CD4-positive, alpha-beta T cell treated with Interleukin-6 for 4 hours (primary cell): ENCODE measurements around the gene DAG1.

ENCODE experiments used
- DNase-seq: peaks from one replicate; pipeline ENCODE4 v3.0.0-alpha.2; 2020; ENCODE audit warnings: mixed read lengths

The DAG1 gene

GRCh38 chr3:49469936-49470713, at the start of gene DAG1:
TSS of gene DAG1 (plus strand) at chr3:49470267. CDS start at chr3:49510535, 40,268 bp downstream.
- peak; percentile 96 for DNase-seq

GRCh38 chr3:49421890-49422378, 48.1 kb upstream of the DAG1 start:
- DNase-seq: peak; percentile 19

- no peak for DNase-seq
Observed at GRCh38 chr3:49422379-49423248, 47.5 kb upstream of the DAG1 start, which contains the start of gene AMT. TSS of gene AMT (minus strand) at chr3:49422473. CDS start at chr3:49422450, 23 bp downstream.

- DNase-seq: no peak
Observed at GRCh38 chr3:49424816-49425215, 45.3 kb upstream of the DAG1 start.

GRCh38 chr3:49427586-49427985, 42.5 kb upstream of the DAG1 start:
- no peak for DNase-seq

GRCh38 chr3:49428752-49429080, 41.4 kb upstream of the DAG1 start:
- DNase-seq: peak; percentile 21

- DNase-seq: no peak
Observed at GRCh38 chr3:49434731-49435130, 35.3 kb upstream of the DAG1 start.

GRCh38 chr3:49445391-49445790, 24.7 kb upstream of the DAG1 start:
- DNase-seq: no peak

- no peak for DNase-seq
Observed at GRCh38 chr3:49453621-49454020, 16.4 kb upstream of the DAG1 start.

- DNase-seq: no peak
Observed at GRCh38 chr3:49454458-49454857, 15.6 kb upstream of the DAG1 start.

GRCh38 chr3:49454898-49455681, 15.0 kb upstream of the DAG1 start:
- DNase-seq: no peak

- no peak for DNase-seq
Observed at GRCh38 chr3:49456466-49456865, 13.6 kb upstream of the DAG1 start.

- no peak for DNase-seq
Observed at GRCh38 chr3:49460188-49460890, 9.7 kb upstream of the DAG1 start.

- DNase-seq: no peak
Observed at GRCh38 chr3:49460956-49461355, 9.1 kb upstream of the DAG1 start.

GRCh38 chr3:49461443-49462171, 8.5 kb upstream of the DAG1 start:
- no peak for DNase-seq

GRCh38 chr3:49462222-49462621, 7.8 kb upstream of the DAG1 start:
- DNase-seq: no peak

- DNase-seq: no peak
Observed at GRCh38 chr3:49465270-49466034, 4.6 kb upstream of the DAG1 start.

GRCh38 chr3:49466085-49466484, 4.0 kb upstream of the DAG1 start:
- no peak for DNase-seq

GRCh38 chr3:49469037-49469935, 781 bp upstream of the DAG1 start:
- DNase-seq: no peak
